ENCODE measurements around the gene TMEM179.

TMEM179 gene

GRCh38 chr14:104569435-104569834, 35.1 kb downstream of the TMEM179 start:
- no peak for DNase-seq (ENCODE audit: low read depth)

GRCh38 chr14:104568620-104569019, 36.0 kb downstream of the TMEM179 start:
- no peak for DNase-seq (ENCODE audit: low read depth)

- no peak for DNase-seq (ENCODE audit: low read depth)
Measured at GRCh38 chr14:104567957-104568225, 36.7 kb downstream of the TMEM179 start.

GRCh38 chr14:104567141-104567956, 37.2 kb downstream of the TMEM179 start:
- no peak for DNase-seq (ENCODE audit: low read depth)

- no peak for DNase-seq (ENCODE audit: low read depth)
Measured at GRCh38 chr14:104564744-104565679, 39.6 kb downstream of the TMEM179 start.

- peak; percentile 15 for DNase-seq (ENCODE audit: low read depth)
Measured at GRCh38 chr14:104563742-104564615, 40.6 kb downstream of the TMEM179 start.

- no peak for DNase-seq (ENCODE audit: low read depth)
Measured at GRCh38 chr14:104563191-104563741, 41.3 kb downstream of the TMEM179 start.

GRCh38 chr14:104562606-104563005, 42.0 kb downstream of the TMEM179 start:
- no peak for DNase-seq (ENCODE audit: low read depth)

- no peak for DNase-seq (ENCODE audit: low read depth)
Measured at GRCh38 chr14:104561632-104562495, 42.7 kb downstream of the TMEM179 start.

- DNase-seq (ENCODE audit: low read depth), result no peak
Measured at GRCh38 chr14:104561124-104561557, 43.4 kb downstream of the TMEM179 start.

- DNase-seq (ENCODE audit: low read depth), result no peak
Measured at GRCh38 chr14:104560586-104560945, 44.0 kb downstream of the TMEM179 start.

GRCh38 chr14:104559804-104560585, 44.6 kb downstream of the TMEM179 start:
- no peak for DNase-seq (ENCODE audit: low read depth)

- no peak for DNase-seq (ENCODE audit: low read depth)
Measured at GRCh38 chr14:104559028-104559803, 45.4 kb downstream of the TMEM179 start.

GRCh38 chr14:104558231-104559027, 46.1 kb downstream of the TMEM179 start:
- DNase-seq (ENCODE audit: low read depth), result no peak

GRCh38 chr14:104557766-104558165, 46.8 kb downstream of the TMEM179 start:
- DNase-seq (ENCODE audit: low read depth), result no peak

GRCh38 chr14:104557086-104557485, 47.5 kb downstream of the TMEM179 start:
- no peak for DNase-seq (ENCODE audit: low read depth)

- no peak for DNase-seq (ENCODE audit: low read depth)
Measured at GRCh38 chr14:104556256-104557021, 48.1 kb downstream of the TMEM179 start.

Data from amniotic epithelial cell (primary cell).